Thoracic aorta (tissue), 2 donors: ENCODE results near the gene ATP13A3. TPM values are rescaled to one million over a fixed set of nuclear protein-coding genes. Genes with fewer than 3 reads are reported as not detected.

Source experiments
- ATAC-seq: fragments of 150-250 bp; one replicate; pipeline ENCODE4 v1.8.0; 2017; ENCODE audit warnings: low read depth; ENCODE audit not compliant: insufficient number of reproducible peaks, low FRiP score
- DNase-seq: peaks from one replicate; pipeline ENCODE4 v3.0.0-alpha.2; 2020; ENCODE audit warnings: low spot score
- H3K27ac ChIP-seq, 2 donors: fragments of 200-600 bp; sonication (generic); 1 replicate in 1 of 2; 2 replicates in 1 of 2; pipeline ENCODE4 v1.5.1; 2016; ENCODE audit warnings: mild to moderate bottlenecking in 2 of 2, moderate library complexity in 2 of 2
- H3K27me3 ChIP-seq: fragments of 200-600 bp; sonication (generic); replicated peaks from 2 replicates; pipeline ENCODE4 v1.6.0; 2016; ENCODE audit warnings: mild to moderate bottlenecking; ENCODE audit not compliant: insufficient read depth
- H3K36me3 ChIP-seq: fragments of 200-600 bp; sonication (generic); one replicate; pipeline ENCODE4 v1.5.1; 2016
- H3K4me1 ChIP-seq, 2 donors: fragments of 200-600 bp; sonication (generic); 1 replicate in 1 of 2; 2 replicates in 1 of 2; pipeline versions ENCODE4 v1.5.1 to v1.6.0; 2016; ENCODE audit warnings: low read depth in 2 of 2, mild to moderate bottlenecking in 1 of 2; ENCODE audit not compliant: control insufficient read depth in 1 of 2
- H3K4me3 ChIP-seq: fragments of 200-600 bp; sonication (generic); 2 replicates; pipeline ENCODE4 v1.5.1; 2016; ENCODE audit warnings: mild to moderate bottlenecking
- H3K9me3 ChIP-seq: fragments of 200-600 bp; sonication (generic); 2 replicates; pipeline ENCODE4 v1.5.1; 2016
- total RNA-seq, 2 donors: library from RNA; depleted of rRNA; stranded (reverse); fragments of >200 nt; gene quantifications; one replicate each; pipeline versions ENCODE4 v1.1.0 to v1.2.3, GENCODE V29; 2016
- TF ChIP-seq, protein P1 (sequence below): fragments of 200-600 bp; sonication (generic); IDR thresholded peaks from one replicate; pipeline ENCODE4 v1.5.1; 2019; ENCODE audit warnings: antibody characterized with exemption

ATP13A3 gene
- total RNA-seq, 2 donors from 2014 or later = 188 to 361 TPM

GRCh38 chr3:194440756-194441155 is 46.0 kb downstream of the ATP13A3 start:
- H3K27me3 ChIP-seq = no peaks in the 10 kb centered on the region
- DNase-seq (no peak), ATAC-seq (no peak)
- TF ChIP-seq, protein P1, sequence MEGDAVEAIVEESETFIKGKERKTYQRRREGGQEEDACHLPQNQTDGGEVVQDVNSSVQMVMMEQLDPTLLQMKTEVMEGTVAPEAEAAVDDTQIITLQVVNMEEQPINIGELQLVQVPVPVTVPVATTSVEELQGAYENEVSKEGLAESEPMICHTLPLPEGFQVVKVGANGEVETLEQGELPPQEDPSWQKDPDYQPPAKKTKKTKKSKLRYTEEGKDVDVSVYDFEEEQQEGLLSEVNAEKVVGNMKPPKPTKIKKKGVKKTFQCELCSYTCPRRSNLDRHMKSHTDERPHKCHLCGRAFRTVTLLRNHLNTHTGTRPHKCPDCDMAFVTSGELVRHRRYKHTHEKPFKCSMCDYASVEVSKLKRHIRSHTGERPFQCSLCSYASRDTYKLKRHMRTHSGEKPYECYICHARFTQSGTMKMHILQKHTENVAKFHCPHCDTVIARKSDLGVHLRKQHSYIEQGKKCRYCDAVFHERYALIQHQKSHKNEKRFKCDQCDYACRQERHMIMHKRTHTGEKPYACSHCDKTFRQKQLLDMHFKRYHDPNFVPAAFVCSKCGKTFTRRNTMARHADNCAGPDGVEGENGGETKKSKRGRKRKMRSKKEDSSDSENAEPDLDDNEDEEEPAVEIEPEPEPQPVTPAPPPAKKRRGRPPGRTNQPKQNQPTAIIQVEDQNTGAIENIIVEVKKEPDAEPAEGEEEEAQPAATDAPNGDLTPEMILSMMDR = no peak
- no peaks in the 10 kb centered on the region for H3K9me3 ChIP-seq
- no peak overlapping the region for H3K4me3 ChIP-seq
- peaks cover 17% of the 10 kb centered on the region for H3K36me3 ChIP-seq
- no peaks in the 10 kb centered on the region for H3K4me1 ChIP-seq
- H3K27ac ChIP-seq = no peak overlapping the region

DNA sequence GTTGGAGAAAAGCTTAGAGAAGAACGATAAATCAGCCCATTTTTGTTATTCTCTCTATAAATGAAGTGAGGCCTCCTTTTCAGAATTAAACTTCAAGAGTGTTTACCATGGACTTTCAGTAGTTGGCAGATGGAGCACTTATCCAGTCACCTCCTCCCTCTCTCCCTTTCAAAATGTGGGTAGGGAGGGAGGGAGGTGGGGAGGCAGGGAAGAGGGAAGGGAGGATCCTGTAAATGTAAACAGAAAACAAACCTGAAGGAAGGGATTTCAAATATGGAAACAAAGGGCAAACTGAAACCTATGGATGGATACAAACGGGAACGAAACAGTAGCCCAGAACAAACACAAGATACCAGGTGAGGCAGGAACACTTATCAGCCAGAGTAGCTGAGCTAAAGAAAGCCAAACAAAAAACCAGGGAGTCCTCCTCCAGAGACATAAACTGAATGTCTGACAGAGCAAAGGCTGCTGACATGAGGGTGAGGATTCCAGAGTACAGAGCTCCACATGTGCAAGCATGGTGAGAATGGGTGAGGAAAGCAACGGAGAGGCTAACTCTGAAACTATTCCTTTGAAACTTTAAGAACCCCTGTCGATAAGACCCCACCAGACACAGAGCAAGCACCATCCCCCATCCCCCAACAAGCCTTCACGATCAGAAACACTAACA is 46.8 kb downstream of the ATP13A3 start:
- Histone ChIP-seq H3K4me1 (no peaks in the 10 kb centered on the region), H3K4me3 (no peak overlapping the region), H3K27ac (no peak overlapping the region), H3K27me3 (no peaks in the 10 kb centered on the region), H3K9me3 (no peaks in the 10 kb centered on the region), H3K36me3 (peaks cover 24% of the 10 kb centered on the region)
- TF ChIP-seq, protein P1 = no peak
- no peak for DNase-seq
- no peak for ATAC-seq

DNA sequence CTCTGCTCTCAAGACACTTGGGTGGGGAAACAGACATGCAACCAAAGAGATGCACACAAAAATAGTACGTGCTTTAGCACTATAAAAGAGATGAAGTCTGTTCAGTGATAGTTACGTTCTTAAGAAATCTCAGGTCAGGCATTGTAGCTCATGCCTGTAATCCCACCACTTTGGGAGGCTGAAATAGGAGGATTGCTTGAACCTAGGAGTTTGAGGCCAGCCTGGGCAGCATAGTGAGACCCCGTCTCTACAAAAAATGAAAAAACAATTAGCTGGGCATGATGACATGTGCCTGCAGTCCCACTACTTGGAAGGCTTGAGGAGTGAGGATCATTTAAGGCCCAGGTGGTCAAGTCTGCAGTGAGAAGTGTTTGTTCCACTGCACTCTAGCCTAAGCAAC is 52.3 kb downstream of the ATP13A3 start:
- Histone ChIP-seq H3K4me1 (no peaks in the 10 kb centered on the region), H3K27ac (no peak overlapping the region), H3K4me3 (no peak overlapping the region), H3K27me3 (no peaks in the 10 kb centered on the region), H3K9me3 (no peaks in the 10 kb centered on the region), H3K36me3 (peaks cover 38% of the 10 kb centered on the region)
- ATAC-seq (no peak), DNase-seq (no peak)
- TF ChIP-seq, protein P1 = no peak

- H3K4me3 ChIP-seq = no peak overlapping the region
- ATAC-seq (no peak), DNase-seq (no peak)
- H3K9me3 ChIP-seq = no peaks in the 10 kb centered on the region
- peaks cover 44% of the 10 kb centered on the region for H3K36me3 ChIP-seq
- TF ChIP-seq, protein P1 = no peak
- no peaks in the 10 kb centered on the region for H3K4me1 ChIP-seq
- no peaks in the 10 kb centered on the region for H3K27me3 ChIP-seq
- H3K27ac ChIP-seq = no peak overlapping the region
Measured at GRCh38 chr3:194431554-194431953, 55.2 kb downstream of the ATP13A3 start.

DNA sequence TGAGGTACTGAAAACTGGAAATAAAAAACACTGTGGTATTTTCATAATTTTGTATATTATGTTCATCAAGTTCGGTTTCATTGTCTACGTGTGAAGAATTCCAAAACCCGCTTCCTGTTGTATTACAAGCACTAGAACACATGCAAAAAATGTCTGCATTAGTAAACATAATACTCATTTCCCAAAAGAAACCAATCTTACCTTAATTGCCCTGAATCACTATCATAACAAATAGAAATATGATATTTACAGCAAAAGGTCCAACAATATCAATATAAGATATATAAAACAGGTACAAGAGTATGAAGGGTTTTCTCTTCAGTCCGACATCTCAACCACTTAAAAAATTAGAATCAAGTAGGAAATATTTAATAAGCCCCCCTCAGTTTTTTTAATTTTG is 61.4 kb downstream of the ATP13A3 start:
- H3K36me3 ChIP-seq = peaks cover 36% of the 10 kb centered on the region
- ATAC-seq = no peak
- no peaks in the 10 kb centered on the region for H3K4me1 ChIP-seq
- H3K9me3 ChIP-seq = no peaks in the 10 kb centered on the region
- H3K27ac ChIP-seq = no peak overlapping the region
- no peak overlapping the region for H3K4me3 ChIP-seq
- TF ChIP-seq, protein P1 = no peak
- no peaks in the 10 kb centered on the region for H3K27me3 ChIP-seq
- no peak for DNase-seq
